Astrocyte (in vitro differentiated cells and primary cell): Measurements from ENCODE around the gene SCLY. TPM values are rescaled to one million over a fixed set of nuclear protein-coding genes. Genes with fewer than 3 reads are reported as not detected.
"Not testable (repeated sequence)": the region's sequence is repeated elsewhere in the genome, so short reads cannot be mapped to it uniquely, and the experiment has no call there.

ENCODE experiments used
- DNase-seq: peaks from one replicate; pipeline ENCODE4 v3.0.0-alpha.2; 2010; ENCODE audit warnings: low read depth
- FAIRE-seq: peaks from 2 replicates; lab custom pipeline; 2011; peaks lifted over from hg19 to GRCh38; lab: Jason Lieb, UNC
- H2AFZ ChIP-seq: 2 replicates; pipeline ENCODE4 v1.6.0; 2012; ENCODE audit warnings: low read depth, low read length, inconsistent platforms
- H3K27ac ChIP-seq: 2 replicates; pipeline ENCODE4 v1.5.1; 2011; ENCODE audit warnings: low read depth, low read length, inconsistent platforms
- H3K27me3 ChIP-seq: 2 replicates; pipeline ENCODE4 v1.6.0; 2011; ENCODE audit warnings: low read length, inconsistent platforms; ENCODE audit not compliant: insufficient read depth
- H3K36me3 ChIP-seq: 2 replicates; pipeline ENCODE4 v1.5.1; 2011; ENCODE audit warnings: low read length, inconsistent platforms; ENCODE audit not compliant: insufficient read depth
- H3K4me1 ChIP-seq: 2 replicates; pipeline ENCODE4 v1.5.1; 2011; ENCODE audit warnings: low read length, inconsistent platforms; ENCODE audit not compliant: insufficient read depth
- H3K4me2 ChIP-seq: 2 replicates; pipeline ENCODE4 v1.6.0; 2012; ENCODE audit warnings: low read length, inconsistent platforms
- H3K4me3 ChIP-seq: 2 replicates; pipeline ENCODE4 v1.5.1; 2011; ENCODE audit warnings: low read depth, mild to moderate bottlenecking, low read length, inconsistent platforms; ENCODE audit not compliant: insufficient read depth
- H3K79me2 ChIP-seq: 2 replicates; pipeline ENCODE4 v1.6.0; 2012; ENCODE audit warnings: mild to moderate bottlenecking, low read length, inconsistent platforms; ENCODE audit not compliant: insufficient read depth
- H3K9ac ChIP-seq: 2 replicates; pipeline ENCODE4 v1.6.0; 2012; ENCODE audit warnings: mild to moderate bottlenecking, low read length, inconsistent platforms
- H3K9me3 ChIP-seq: 2 replicates; pipeline ENCODE4 v1.5.1; 2012; ENCODE audit warnings: low read depth, mild to moderate bottlenecking, low read length, inconsistent platforms; ENCODE audit not compliant: insufficient read depth
- H4K20me1 ChIP-seq: 2 replicates; pipeline ENCODE4 v1.6.0; 2012; ENCODE audit warnings: low read length, inconsistent platforms; ENCODE audit not compliant: insufficient read depth
- H3K27ac Mint-ChIP-seq: one replicate; pipeline ENCODE4 v1.8.0; 2021; ENCODE audit warnings: mild to moderate bottlenecking, mixed read lengths; ENCODE audit not compliant: unreplicated experiment
- H3K27me3 Mint-ChIP-seq: one replicate; pipeline ENCODE4 v1.8.0; 2021; ENCODE audit warnings: low read depth, mixed read lengths; ENCODE audit not compliant: unreplicated experiment
- H3K36me3 Mint-ChIP-seq: one replicate; pipeline ENCODE4 v1.8.0; 2021; ENCODE audit warnings: low read depth, mixed read lengths; ENCODE audit not compliant: unreplicated experiment
- H3K4me1 Mint-ChIP-seq: one replicate; pipeline ENCODE4 v1.8.0; 2021; ENCODE audit warnings: low read depth, mixed read lengths; ENCODE audit not compliant: unreplicated experiment
- H3K4me3 Mint-ChIP-seq: one replicate; pipeline ENCODE4 v1.8.0; 2021; ENCODE audit warnings: mild to moderate bottlenecking, moderate library complexity, mixed read lengths; ENCODE audit not compliant: unreplicated experiment
- H3K9me3 Mint-ChIP-seq: one replicate; pipeline ENCODE4 v1.8.0; 2021; ENCODE audit warnings: mild to moderate bottlenecking, mixed read lengths; ENCODE audit not compliant: unreplicated experiment
- EZH2 ChIP-seq: IDR thresholded peaks from 2 replicates; pipeline ENCODE4 v1.6.1; 2012; ENCODE audit warnings: mild to moderate bottlenecking, low read length, inconsistent platforms; ENCODE audit not compliant: insufficient read depth
- total RNA-seq: library from RNA; stranded (reverse); gene quantifications from 2 replicates; pipeline ENCODE4 v1.2.1, GENCODE V29; 2021
- TF ChIP-seq, protein P1 (sequence below): IDR thresholded peaks from 2 replicates; pipeline ENCODE4 v1.5.1; 2011; ENCODE audit warnings: low read depth, mild to moderate bottlenecking, inconsistent platforms, low read length, moderate library complexity; ENCODE audit not compliant: insufficient read depth

The SCLY gene
- total RNA-seq, 1 donor from 2014 or later = 15.4 TPM

DNA sequence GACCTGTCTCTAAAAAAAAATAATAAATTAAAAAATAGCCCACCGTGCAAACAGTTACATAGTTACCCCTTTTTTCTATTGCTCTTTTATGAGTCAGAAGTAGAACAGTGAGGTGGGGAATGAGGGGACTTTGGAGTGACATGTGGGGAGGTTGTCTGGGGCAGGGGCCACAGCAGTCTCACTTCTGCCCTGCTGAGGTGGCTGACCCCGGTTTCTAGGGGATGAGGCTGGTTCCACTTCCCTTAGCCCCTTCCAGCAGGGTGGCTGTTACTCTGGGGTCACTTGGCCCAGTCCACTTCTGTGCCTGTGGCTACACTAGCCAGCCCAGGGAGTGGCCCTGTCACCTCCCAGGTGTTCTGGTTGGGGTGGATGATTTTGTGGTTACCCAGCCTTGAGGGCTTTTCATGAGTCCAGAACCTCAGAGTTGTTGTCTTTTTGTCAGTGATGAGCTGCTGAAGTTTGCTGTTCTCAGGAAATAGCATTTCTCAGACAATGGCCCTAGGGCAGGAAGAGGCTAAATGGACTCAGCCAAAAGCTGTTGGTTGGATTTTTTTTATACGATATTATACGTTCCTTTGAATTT lies 28.0 kb upstream of the SCLY start:
- H3K9me3 ChIP-seq = no peaks in the 10 kb centered on the region
- H3K27me3 Mint-ChIP-seq = no peaks in the 10 kb centered on the region
- no peak overlapping the region for H3K27ac ChIP-seq
- FAIRE-seq = no peak
- no peak for TF ChIP-seq EZH2
- TF ChIP-seq, protein P1, sequence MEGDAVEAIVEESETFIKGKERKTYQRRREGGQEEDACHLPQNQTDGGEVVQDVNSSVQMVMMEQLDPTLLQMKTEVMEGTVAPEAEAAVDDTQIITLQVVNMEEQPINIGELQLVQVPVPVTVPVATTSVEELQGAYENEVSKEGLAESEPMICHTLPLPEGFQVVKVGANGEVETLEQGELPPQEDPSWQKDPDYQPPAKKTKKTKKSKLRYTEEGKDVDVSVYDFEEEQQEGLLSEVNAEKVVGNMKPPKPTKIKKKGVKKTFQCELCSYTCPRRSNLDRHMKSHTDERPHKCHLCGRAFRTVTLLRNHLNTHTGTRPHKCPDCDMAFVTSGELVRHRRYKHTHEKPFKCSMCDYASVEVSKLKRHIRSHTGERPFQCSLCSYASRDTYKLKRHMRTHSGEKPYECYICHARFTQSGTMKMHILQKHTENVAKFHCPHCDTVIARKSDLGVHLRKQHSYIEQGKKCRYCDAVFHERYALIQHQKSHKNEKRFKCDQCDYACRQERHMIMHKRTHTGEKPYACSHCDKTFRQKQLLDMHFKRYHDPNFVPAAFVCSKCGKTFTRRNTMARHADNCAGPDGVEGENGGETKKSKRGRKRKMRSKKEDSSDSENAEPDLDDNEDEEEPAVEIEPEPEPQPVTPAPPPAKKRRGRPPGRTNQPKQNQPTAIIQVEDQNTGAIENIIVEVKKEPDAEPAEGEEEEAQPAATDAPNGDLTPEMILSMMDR = no peak
- DNase-seq = no peak
- H3K4me1 ChIP-seq = no peaks in the 10 kb centered on the region
- no peak overlapping the region for H3K9ac ChIP-seq
- no peaks in the 10 kb centered on the region for H3K27me3 ChIP-seq
- no peak overlapping the region for H3K4me2 ChIP-seq
- peaks cover 25% of the 10 kb centered on the region for H3K36me3 Mint-ChIP-seq
- H3K4me1 Mint-ChIP-seq = no peaks in the 10 kb centered on the region
- H3K27ac Mint-ChIP-seq = no peak overlapping the region
- H3K36me3 ChIP-seq = peaks cover 23% of the 10 kb centered on the region
- H2AFZ ChIP-seq = no peak overlapping the region
- no peaks in the 10 kb centered on the region for H3K79me2 ChIP-seq
- no peak overlapping the region for H3K4me3 Mint-ChIP-seq
- H3K4me3 ChIP-seq = no peak overlapping the region
- no peaks in the 10 kb centered on the region for H4K20me1 ChIP-seq
- H3K9me3 Mint-ChIP-seq = no peaks in the 10 kb centered on the region

DNA sequence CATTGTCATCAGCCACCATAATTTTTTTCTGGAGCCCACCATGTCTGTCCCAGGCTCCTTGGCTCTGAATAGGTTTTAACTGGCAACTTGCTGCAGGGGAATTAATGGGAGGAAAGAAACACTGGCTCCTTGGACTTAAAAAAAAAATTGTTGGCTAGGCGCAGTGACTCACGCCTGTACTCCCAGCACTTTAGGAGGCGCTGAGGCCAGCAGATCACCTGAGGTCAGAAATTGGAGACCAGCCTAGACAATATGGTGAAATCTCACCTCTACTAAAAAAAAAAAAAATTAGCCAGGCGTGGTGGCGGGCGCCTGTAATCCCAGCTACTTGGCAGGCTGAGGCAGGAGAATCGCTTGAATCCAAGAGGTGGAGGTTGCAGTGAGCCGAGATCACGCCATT lies 26.8 kb upstream of the SCLY start:
- H3K4me2 ChIP-seq, H3K4me1 ChIP-seq, H3K9me3 ChIP-seq, H2AFZ ChIP-seq, H3K27ac ChIP-seq, DNase-seq, H4K20me1 ChIP-seq, H3K79me2 ChIP-seq, H3K4me3 Mint-ChIP-seq, H3K4me1 Mint-ChIP-seq, FAIRE-seq, H3K9me3 Mint-ChIP-seq, H3K27ac Mint-ChIP-seq, H3K27me3 Mint-ChIP-seq, H3K4me3 ChIP-seq, H3K27me3 ChIP-seq, H3K9ac ChIP-seq: not testable (repeated sequence)
- peaks cover 24% of the 10 kb centered on the region for H3K36me3 Mint-ChIP-seq
- H3K36me3 ChIP-seq = peaks cover 23% of the 10 kb centered on the region

DNA sequence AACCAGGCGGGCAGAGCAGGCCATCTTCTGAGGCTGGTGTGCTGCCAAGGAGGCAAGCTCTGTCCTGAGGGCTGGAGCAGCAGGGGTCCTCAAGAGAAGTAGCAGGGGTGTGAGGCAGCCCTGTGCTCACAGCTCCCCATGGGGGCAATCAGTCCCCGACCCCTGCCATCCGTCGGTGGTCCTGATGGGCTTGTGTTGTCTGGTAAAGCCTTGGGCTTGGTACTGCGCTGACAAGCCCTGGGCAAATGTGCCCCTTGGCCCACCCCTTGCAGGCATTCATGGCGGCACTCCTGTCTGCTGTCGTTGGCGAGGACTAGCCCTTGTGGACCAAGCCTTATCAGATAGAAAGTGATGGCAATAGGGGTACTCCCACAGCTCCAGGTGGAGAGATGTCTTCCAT lies 22.6 kb upstream of the SCLY start:
- Histone ChIP-seq H3K27ac (no peak overlapping the region), H3K27me3 (no peaks in the 10 kb centered on the region), H4K20me1 (no peaks in the 10 kb centered on the region), H2AFZ (no peak overlapping the region), H3K9ac (no peak overlapping the region), H3K36me3 (peaks cover 12% of the 10 kb centered on the region), H3K9me3 (no peaks in the 10 kb centered on the region), H3K4me2 (no peak overlapping the region), H3K79me2 (no peaks in the 10 kb centered on the region), H3K4me1 (no peaks in the 10 kb centered on the region), H3K4me3 (no peak overlapping the region)
- no peak for TF ChIP-seq EZH2
- TF ChIP-seq, protein P1 = no peak
- Mint-ChIP-seq H3K27me3 (no peaks in the 10 kb centered on the region), H3K4me3 (no peak overlapping the region), H3K9me3 (no peaks in the 10 kb centered on the region), H3K4me1 (no peaks in the 10 kb centered on the region), H3K36me3 (peaks cover 31% of the 10 kb centered on the region), H3K27ac (no peak overlapping the region)
- DNase-seq (no peak), FAIRE-seq (no peak)
